BLaER1 treated with 17β-estradiol and CSF1 and Interleukin-3, amounts not matched to agents 10 nM and 100 nM (cell line): Measurements from ENCODE around the gene PPP2R3C.

Experiments
- H3K27ac ChIP-seq, 11 experiments: shearing (Covaris generic); formaldehyde crosslinking; 2 replicates each; pipeline ENCODE4 v1.8.1; 2022
- H3K27me3 ChIP-seq, 11 experiments: shearing (Covaris generic); formaldehyde crosslinking; 2 replicates each; pipeline ENCODE4 v1.8.1; 2022
- H3K36me3 ChIP-seq, 11 experiments: shearing (Covaris generic); formaldehyde crosslinking; 2 replicates each; pipeline ENCODE4 v1.8.1; 2022
- H3K4me1 ChIP-seq, 10 experiments: shearing (Covaris generic); formaldehyde crosslinking; 2 replicates each; pipeline ENCODE4 v1.8.1; 2022
- H3K4me2 ChIP-seq, 11 experiments: shearing (Covaris generic); formaldehyde crosslinking; 2 replicates each; pipeline ENCODE4 v1.8.1; 2022
- H3K4me3 ChIP-seq, 10 experiments: shearing (Covaris generic); formaldehyde crosslinking; 2 replicates each; pipeline ENCODE4 v1.8.1; 2022
- H3K9ac ChIP-seq, 11 experiments: shearing (Covaris generic); formaldehyde crosslinking; 2 replicates each; pipeline ENCODE4 v1.8.1; 2022
- H3K9me3 ChIP-seq, 11 experiments: shearing (Covaris generic); formaldehyde crosslinking; replicated peaks in 1 of 11; 2 replicates each; pipeline ENCODE4 v1.8.1; 2022
- H4K20me1 ChIP-seq, 11 experiments: shearing (Covaris generic); formaldehyde crosslinking; 2 replicates each; pipeline ENCODE4 v1.8.1; 2022
- Cebpa-rat ChIP-seq, 11 experiments: shearing (Covaris generic); IDR thresholded peaks; 2 replicates each; pipeline ENCODE4 v1.8.1; 2022

PPP2R3C gene

GRCh38 chr14:35138585-35138984 is 16.8 kb upstream of the PPP2R3C start:
- H3K4me3 ChIP-seq = no peak overlapping the region
- H3K36me3 ChIP-seq = peaks cover 41 to 91% (median 74%) of the 10 kb centered on the region in 11 experiments

GRCh38 chr14:35134329-35135123 is 12.7 kb upstream of the PPP2R3C start:
- Histone ChIP-seq H3K36me3 (peaks cover 79 to 100% (median 91%) of the 10 kb centered on the region in 11 experiments), H3K4me2 (no peak overlapping the region), H3K4me1 (peaks cover 0 to 9% (median 0%) of the 10 kb centered on the region in 10 experiments; a peak in 1 of 20 replicates), H4K20me1 (peaks cover 0 to 29% (median 8%) of the 10 kb centered on the region in 11 experiments; a peak in 10 of 22 replicates), H3K27me3 (no peaks in the 10 kb centered on the region), H3K4me3 (no peak overlapping the region), H3K9ac (no peak overlapping the region), H3K27ac (no peak overlapping the region), H3K9me3 (peaks cover 0 to 22% (median 18%) of the 10 kb centered on the region in 11 experiments; a peak in 19 of 22 replicates)
- TF ChIP-seq Cebpa-rat (IDR thresholded peaks at IDR 0.05) = no peak

More at GRCh38 chr14:35138585-35138984, 16.8 kb upstream of the PPP2R3C start:
- Histone ChIP-seq H3K9ac (no peak overlapping the region; a peak in 1 of 22 replicates), H3K9me3 (no peaks in the 10 kb centered on the region), H3K27me3 (no peaks in the 10 kb centered on the region), H3K4me2 (no peak overlapping the region), H4K20me1 (peaks cover 0 to 38% (median 16%) of the 10 kb centered on the region in 11 experiments; a peak in 11 of 22 replicates), H3K4me1 (no peaks in the 10 kb centered on the region), H3K27ac (no peak overlapping the region)
- TF ChIP-seq Cebpa-rat (IDR thresholded peaks at IDR 0.05) = no peak

GRCh38 chr14:35133542-35134328 is 11.9 kb upstream of the PPP2R3C start:
- Histone ChIP-seq H3K9me3 (peaks cover 0 to 22% (median 18%) of the 10 kb centered on the region in 11 experiments; a peak in 19 of 22 replicates), H3K4me3 (no peak overlapping the region), H3K4me1 (peaks cover 0 to 9% (median 0%) of the 10 kb centered on the region in 10 experiments; a peak in 1 of 20 replicates), H3K27ac (no peak overlapping the region), H3K4me2 (no peak overlapping the region), H3K36me3 (peaks cover 82 to 100% (median 95%) of the 10 kb centered on the region in 11 experiments), H3K9ac (no peak overlapping the region), H4K20me1 (peaks cover 0 to 25% (median 8%) of the 10 kb centered on the region in 11 experiments; a peak in 10 of 22 replicates), H3K27me3 (no peaks in the 10 kb centered on the region)
- no peak for TF ChIP-seq Cebpa-rat (IDR thresholded peaks at IDR 0.05)

GRCh38 chr14:35124127-35124526 is 2.3 kb upstream of the PPP2R3C start:
- H3K27ac ChIP-seq = peak overlapping the region in 8 of 11 experiments; percentile 93 to 100 (median 98); a peak in 12 of 22 replicates
- no peak for TF ChIP-seq Cebpa-rat (IDR thresholded peaks at IDR 0.05)
- H3K9me3 ChIP-seq = no peaks in the 10 kb centered on the region; a peak in 3 of 22 replicates
- peaks cover 39 to 56% (median 48%) of the 10 kb centered on the region in 10 experiments for H3K4me1 ChIP-seq
- no peaks in the 10 kb centered on the region for H3K27me3 ChIP-seq
- H3K4me2 ChIP-seq = peak overlapping the region; percentile 81 to 98 (median 90)
- peak overlapping the region in 8 of 11 experiments; percentile 86 to 99 (median 96); a peak in 12 of 22 replicates for H3K9ac ChIP-seq
- H4K20me1 ChIP-seq = no peaks in the 10 kb centered on the region
- peaks cover 34 to 55% (median 45%) of the 10 kb centered on the region in 11 experiments for H3K36me3 ChIP-seq
- peak overlapping the region; percentile 64 to 90 (median 77); a peak in 18 of 20 replicates for H3K4me3 ChIP-seq

- Histone ChIP-seq H3K4me1 (peaks cover 39 to 61% (median 51%) of the 10 kb centered on the region in 10 experiments), H3K4me2 (peak overlapping the region; percentile 81 to 98 (median 90)), H3K9ac (peak overlapping the region; percentile 86 to 99 (median 96)), H4K20me1 (0 out of 22 replicates have a peak, but pooled peaks cover 0 to 4% (median 0%) of the 10 kb centered on the region in 11 experiments), H3K9me3 (no peaks in the 10 kb centered on the region; a peak in 1 of 22 replicates), H3K4me3 (peak overlapping the region; percentile 64 to 90 (median 77)), H3K27me3 (no peaks in the 10 kb centered on the region), H3K36me3 (peaks cover 29 to 55% (median 42%) of the 10 kb centered on the region in 11 experiments), H3K27ac (peak overlapping the region; percentile 93 to 100 (median 98))
- TF ChIP-seq Cebpa-rat (IDR thresholded peaks at IDR 0.05) = no peak
These were observed 1.6 kb upstream of the PPP2R3C start for GRCh38 chr14:35123388-35123703.

- Histone ChIP-seq H4K20me1 (peaks cover 0 to 9% (median 0%) of the 10 kb centered on the region in 11 experiments; a peak in 2 of 22 replicates), H3K4me3 (peak overlapping the region; percentile 64 to 90 (median 77)), H3K27me3 (no peaks in the 10 kb centered on the region), H3K9me3 (no peaks in the 10 kb centered on the region), H3K4me2 (peak overlapping the region; percentile 81 to 98 (median 90)), H3K9ac (peak overlapping the region; percentile 86 to 99 (median 96)), H3K27ac (peak overlapping the region; percentile 93 to 100 (median 98)), H3K36me3 (peaks cover 24 to 55% (median 37%) of the 10 kb centered on the region in 11 experiments), H3K4me1 (peaks cover 39 to 65% (median 51%) of the 10 kb centered on the region in 10 experiments)
- no peak for TF ChIP-seq Cebpa-rat (IDR thresholded peaks at IDR 0.05)
These were observed 1.1 kb upstream of the PPP2R3C start for GRCh38 chr14:35122696-35123387.

- no peak for TF ChIP-seq Cebpa-rat (IDR thresholded peaks at IDR 0.05)
These were observed 534 bp downstream of the PPP2R3C start for GRCh38 chr14:35121026-35121886.

More at GRCh38 chr14:35121026-35121886, 534 bp downstream of the PPP2R3C start:
- H3K36me3 ChIP-seq = peaks cover 18 to 55% (median 38%) of the 10 kb centered on the region in 11 experiments
- H3K9ac ChIP-seq = peak overlapping the region; percentile 86 to 99 (median 96)
- no peaks in the 10 kb centered on the region for H3K27me3 ChIP-seq
- H3K9me3 ChIP-seq = no peaks in the 10 kb centered on the region
- H3K27ac ChIP-seq = peak overlapping the region; percentile 93 to 100 (median 98)
- peak overlapping the region; percentile 78 to 98 (median 90) for H3K4me2 ChIP-seq
- peak overlapping the region; percentile 64 to 90 (median 77) for H3K4me3 ChIP-seq
- H4K20me1 ChIP-seq = peaks cover 0 to 24% (median 8%) of the 10 kb centered on the region in 11 experiments; a peak in 8 of 22 replicates
- peaks cover 39 to 72% (median 51%) of the 10 kb centered on the region in 10 experiments for H3K4me1 ChIP-seq
